Lung (tissue), 12 donors: ENCODE data around the gene ULK4. TPM values are rescaled to one million over a fixed set of nuclear protein-coding genes. Genes with fewer than 3 reads are reported as not detected.

Experiments used
- ATAC-seq: fragments of 200-7000 bp; cut with Tn5 transposase; one replicate; pipeline ENCODE4 v1.9.1; 2020; ENCODE audit warnings: moderate number of reproducible peaks; ENCODE audit not compliant: insufficient read depth, low FRiP score
- DNase-seq, 3 donors: peaks; one replicate each; pipeline ENCODE4 v3.0.0-alpha.2; 2013 to 2017
- H3K27ac ChIP-seq, 2 donors: one replicate each; pipeline ENCODE4 v1.5.1; 2013; ENCODE audit warnings: mild to moderate bottlenecking in 2 of 2, moderate library complexity in 2 of 2, control low read depth in 1 of 2, inconsistent platforms in 1 of 2, low read depth in 1 of 2, low read length in 1 of 2
- H3K27me3 ChIP-seq, 3 donors: one replicate each; pipeline ENCODE4 v1.5.1; 2013; ENCODE audit warnings: low read length in 2 of 3; ENCODE audit not compliant: control insufficient read depth in 3 of 3, insufficient read depth in 3 of 3
- H3K36me3 ChIP-seq, 4 donors: one replicate each; pipeline ENCODE4 v1.5.1; 2013; ENCODE audit warnings: low read length in 4 of 4, mild to moderate bottlenecking in 1 of 4, moderate library complexity in 1 of 4; ENCODE audit not compliant: control insufficient read depth in 4 of 4, insufficient read depth in 4 of 4
- H3K4me1 ChIP-seq, 5 donors: one replicate each; pipeline ENCODE4 v1.5.1; 2013; ENCODE audit warnings: low read length in 5 of 5, mild to moderate bottlenecking in 2 of 5, moderate library complexity in 1 of 5; ENCODE audit not compliant: control insufficient read depth in 5 of 5, insufficient read depth in 5 of 5
- H3K4me3 ChIP-seq: one replicate; pipeline ENCODE4 v1.5.1; 2013; ENCODE audit warnings: mild to moderate bottlenecking, control low read depth, moderate library complexity
- H3K9ac ChIP-seq, 2 donors: one replicate each; pipeline ENCODE4 v1.5.1; 2013; ENCODE audit warnings: low read length in 2 of 2, control low read depth in 1 of 2; ENCODE audit not compliant: insufficient read depth in 1 of 2
- H3K9me3 ChIP-seq, 4 donors: one replicate each; pipeline ENCODE4 v1.5.1; 2013; ENCODE audit warnings: low read length in 3 of 4, mild to moderate bottlenecking in 1 of 4, moderate library complexity in 1 of 4; ENCODE audit not compliant: control insufficient read depth in 4 of 4, insufficient read depth in 3 of 4
- CTCF ChIP-seq: IDR thresholded peaks from 2 replicates; pipeline ENCODE4 v1.5.1; 2012; ENCODE audit warnings: mild to moderate bottlenecking; ENCODE audit errors: control extremely low read depth, extremely low read depth
- WGBS, 2 donors: extraction: QIAGEN DNeasy Blood & Tissue Kit; methylation state at CpG; one replicate each; pipeline ENCODE4 v1.1.7; 2013; 5-methylcytosine and 5-hydroxymethylcytosine counted together
- polyA plus RNA-seq, 2 donors: library from polyadenylated mRNA; stranded (reverse); fragments of 200-250 nt; gene quantifications; one replicate each; pipeline ENCODE4 v1.2.1, GENCODE V29; 2013
- total RNA-seq, 2 donors: library from RNA; depleted of rRNA in 1 of 2; stranded (reverse); fragments of >200 nt in 1 of 2; gene quantifications; one replicate each; pipeline ENCODE4 v1.2.1, GENCODE V29; 2014 to 2021
- donor health status: control.
- donor health status: control.
- donor health status: Bipolar disorder and iron deficiency.
- donor health status: healthy.
- donor health status: DM: yes; HTN: yes; CAD: no.

ULK4 gene
- total and polyA plus RNA-seq, 4 donors: 2.8 to 56.0 (median 12.6) TPM

GRCh38 chr3:41580274-41580959 is 381.5 kb downstream of the ULK4 start:
- no peak for ATAC-seq
- Histone ChIP-seq H3K4me1 (no peaks in the 10 kb centered on the region), H3K9ac (no peak overlapping the region), H3K27ac (no peak overlapping the region), H3K36me3 (no peaks in the 10 kb centered on the region), H3K4me3 (no peak overlapping the region), H3K9me3 (no peaks in the 10 kb centered on the region), H3K27me3 (no peaks in the 10 kb centered on the region)
- DNase-seq: no peak
- TF ChIP-seq CTCF: no peak
- WGBS, 2 donors: 91 to 95% methylated on average over 6 of the region's 6 CpGs

GRCh38 chr3:41579861-41580260 is 382.0 kb downstream of the ULK4 start:
- no peak overlapping the region for H3K27ac ChIP-seq
- no peak for ATAC-seq
- no peaks in the 10 kb centered on the region for H3K36me3 ChIP-seq
- no peak overlapping the region for H3K4me3 ChIP-seq
- no peaks in the 10 kb centered on the region for H3K9me3 ChIP-seq
- 94 to 96% methylated on average over 6 of the region's 6 CpGs for whole genome bisulfite sequencing, 2 donors
- no peak for TF ChIP-seq CTCF
- no peaks in the 10 kb centered on the region for H3K4me1 ChIP-seq
- no peak overlapping the region for H3K9ac ChIP-seq
- DNase-seq: no peak
- H3K27me3 ChIP-seq: no peaks in the 10 kb centered on the region

- 75 to 83% methylated on average over 5 of the region's 5 CpGs for WGBS, 2 donors
- no peaks in the 10 kb centered on the region for H3K27me3 ChIP-seq
Observed at GRCh38 chr3:41578798-41579197, 383.1 kb downstream of the ULK4 start.

More at GRCh38 chr3:41578798-41579197, 383.1 kb downstream of the ULK4 start:
- Histone ChIP-seq H3K9me3 (no peaks in the 10 kb centered on the region), H3K9ac (no peak overlapping the region), H3K27ac (peak overlapping the region in 1 of 2 donors; percentile 17), H3K4me1 (no peaks in the 10 kb centered on the region), H3K4me3 (no peak overlapping the region), H3K36me3 (no peaks in the 10 kb centered on the region)
- no peak for DNase-seq
- TF ChIP-seq CTCF: no peak
- peak; percentile 55 for ATAC-seq
